ENCODE data around the gene GATB.

GRCh38 chr4:151658959-151659600 lies 101.7 kb downstream of the GATB start:
- TF ChIP-seq, protein P1, sequence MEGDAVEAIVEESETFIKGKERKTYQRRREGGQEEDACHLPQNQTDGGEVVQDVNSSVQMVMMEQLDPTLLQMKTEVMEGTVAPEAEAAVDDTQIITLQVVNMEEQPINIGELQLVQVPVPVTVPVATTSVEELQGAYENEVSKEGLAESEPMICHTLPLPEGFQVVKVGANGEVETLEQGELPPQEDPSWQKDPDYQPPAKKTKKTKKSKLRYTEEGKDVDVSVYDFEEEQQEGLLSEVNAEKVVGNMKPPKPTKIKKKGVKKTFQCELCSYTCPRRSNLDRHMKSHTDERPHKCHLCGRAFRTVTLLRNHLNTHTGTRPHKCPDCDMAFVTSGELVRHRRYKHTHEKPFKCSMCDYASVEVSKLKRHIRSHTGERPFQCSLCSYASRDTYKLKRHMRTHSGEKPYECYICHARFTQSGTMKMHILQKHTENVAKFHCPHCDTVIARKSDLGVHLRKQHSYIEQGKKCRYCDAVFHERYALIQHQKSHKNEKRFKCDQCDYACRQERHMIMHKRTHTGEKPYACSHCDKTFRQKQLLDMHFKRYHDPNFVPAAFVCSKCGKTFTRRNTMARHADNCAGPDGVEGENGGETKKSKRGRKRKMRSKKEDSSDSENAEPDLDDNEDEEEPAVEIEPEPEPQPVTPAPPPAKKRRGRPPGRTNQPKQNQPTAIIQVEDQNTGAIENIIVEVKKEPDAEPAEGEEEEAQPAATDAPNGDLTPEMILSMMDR (IDR thresholded peaks at IDR 0.05) = no peak
- no peak for TF ChIP-seq EZH2 (IDR thresholded peaks at IDR 0.05)
